ENCODE results near the gene SLC22A3.
A peak's percentile ranks its signal among the peaks of the same experiment; 100 is the strongest.
"Not testable (repeated sequence)": the region's sequence is repeated elsewhere in the genome, so short reads cannot be mapped to it uniquely, and the experiment has no call there.

Gene SLC22A3, protein sequence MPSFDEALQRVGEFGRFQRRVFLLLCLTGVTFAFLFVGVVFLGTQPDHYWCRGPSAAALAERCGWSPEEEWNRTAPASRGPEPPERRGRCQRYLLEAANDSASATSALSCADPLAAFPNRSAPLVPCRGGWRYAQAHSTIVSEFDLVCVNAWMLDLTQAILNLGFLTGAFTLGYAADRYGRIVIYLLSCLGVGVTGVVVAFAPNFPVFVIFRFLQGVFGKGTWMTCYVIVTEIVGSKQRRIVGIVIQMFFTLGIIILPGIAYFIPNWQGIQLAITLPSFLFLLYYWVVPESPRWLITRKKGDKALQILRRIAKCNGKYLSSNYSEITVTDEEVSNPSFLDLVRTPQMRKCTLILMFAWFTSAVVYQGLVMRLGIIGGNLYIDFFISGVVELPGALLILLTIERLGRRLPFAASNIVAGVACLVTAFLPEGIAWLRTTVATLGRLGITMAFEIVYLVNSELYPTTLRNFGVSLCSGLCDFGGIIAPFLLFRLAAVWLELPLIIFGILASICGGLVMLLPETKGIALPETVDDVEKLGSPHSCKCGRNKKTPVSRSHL

GRCh38 chr6:160348223-160349019 lies at the start of gene SLC22A3:
Gene SLC22A3 (plus strand): TSS chr6:160348378. CDS start chr6:160348420, 42 bp downstream.
- peak; percentile 57 for DNase-seq (ENCODE audit: low read depth)

GRCh38 chr6:160299559-160299958 lies 48.6 kb upstream of the SLC22A3 start:
- no peak for DNase-seq (ENCODE audit: low read depth)

DNA sequence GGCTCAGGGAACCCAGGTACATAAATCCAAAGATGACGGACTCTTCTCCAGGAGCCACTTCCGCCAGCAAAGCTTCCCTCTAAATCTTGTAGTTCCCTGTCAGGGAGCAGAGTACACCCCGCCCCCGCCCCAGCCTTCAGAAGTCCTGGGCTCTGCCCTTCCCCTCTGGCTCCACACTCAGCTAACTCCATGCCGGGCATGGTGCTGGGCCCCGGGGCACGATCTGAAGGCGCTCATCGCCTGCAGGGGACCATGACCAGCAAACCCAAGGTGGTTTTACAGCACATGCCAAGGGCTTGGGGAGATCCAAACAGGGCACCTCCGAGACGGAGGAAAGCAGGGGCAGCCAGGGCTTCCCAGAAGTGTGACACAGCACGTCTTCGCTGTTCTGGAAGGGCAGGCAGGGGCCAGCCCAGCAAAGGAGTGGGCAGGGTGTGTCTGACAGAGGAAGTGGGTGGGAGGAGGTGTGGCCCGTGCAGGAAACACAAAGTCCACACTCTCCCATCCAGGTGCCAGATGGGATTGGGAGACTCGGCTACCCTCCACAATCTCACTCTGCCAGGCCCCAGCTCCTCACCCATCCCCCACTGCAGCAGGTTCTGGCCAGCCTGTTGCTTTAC lies 48.0 kb upstream of the SLC22A3 start:
- no peak for DNase-seq (ENCODE audit: low read depth)

DNA sequence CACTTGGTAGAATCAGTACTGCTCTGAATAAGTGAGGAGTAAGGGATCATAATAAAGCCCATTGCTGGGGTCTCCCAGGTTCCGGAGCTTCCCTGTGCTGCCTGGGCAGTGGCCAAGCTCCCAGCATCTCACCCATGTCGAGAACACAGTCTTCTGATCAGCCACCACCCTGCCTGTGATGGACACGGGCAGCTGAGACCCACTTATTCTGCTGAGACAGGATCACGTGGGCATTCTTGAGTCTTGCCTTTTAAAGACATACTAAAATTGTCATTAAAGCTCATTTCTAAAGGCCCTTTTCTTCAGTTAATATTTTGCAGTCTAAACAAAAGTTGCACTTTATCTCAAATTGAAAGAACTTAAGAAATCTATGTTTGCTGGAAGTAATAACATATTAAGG lies 46.8 kb upstream of the SLC22A3 start:
- no peak for DNase-seq (ENCODE audit: low read depth)

DNA sequence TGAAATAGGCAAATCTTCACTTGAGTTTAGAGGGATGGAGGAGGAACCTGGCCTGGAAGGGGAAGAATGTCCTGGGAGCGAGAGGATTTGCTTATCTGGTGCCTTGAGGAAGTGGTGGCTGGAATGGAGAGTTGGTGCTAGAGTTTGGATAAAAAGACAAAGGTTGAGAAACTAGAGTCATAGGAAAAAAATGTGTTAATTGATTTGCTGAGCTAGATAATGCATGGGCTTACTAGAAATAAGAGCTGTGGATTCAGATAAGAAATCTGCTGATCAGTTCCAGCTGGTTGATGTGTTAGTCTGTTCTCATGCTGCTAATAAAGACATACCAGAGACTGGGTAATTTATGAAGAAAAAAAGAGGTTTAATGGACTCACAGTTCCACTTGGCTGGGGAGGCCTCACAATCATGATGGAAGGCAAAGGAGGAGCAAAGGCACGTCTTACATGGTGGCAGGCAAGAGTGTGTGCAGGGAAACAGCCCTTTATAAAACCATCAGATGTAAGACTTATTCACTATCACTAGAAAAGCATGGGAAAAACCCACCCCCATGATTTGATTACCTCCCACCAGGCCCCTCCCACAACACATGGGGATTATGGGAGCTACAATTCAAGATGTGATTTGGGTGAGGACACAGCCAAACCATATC lies 45.6 kb upstream of the SLC22A3 start:
- DNase-seq (ENCODE audit: low read depth) = not testable (repeated sequence)

- no peak for DNase-seq (ENCODE audit: low read depth)
Measured at GRCh38 chr6:160303806-160304205, 44.4 kb upstream of the SLC22A3 start.

- DNase-seq (ENCODE audit: low read depth) = no peak
Measured at GRCh38 chr6:160305926-160306713, 42.1 kb upstream of the SLC22A3 start.

GRCh38 chr6:160309718-160310117 lies 38.5 kb upstream of the SLC22A3 start:
- DNase-seq (ENCODE audit: low read depth) = no peak

DNA sequence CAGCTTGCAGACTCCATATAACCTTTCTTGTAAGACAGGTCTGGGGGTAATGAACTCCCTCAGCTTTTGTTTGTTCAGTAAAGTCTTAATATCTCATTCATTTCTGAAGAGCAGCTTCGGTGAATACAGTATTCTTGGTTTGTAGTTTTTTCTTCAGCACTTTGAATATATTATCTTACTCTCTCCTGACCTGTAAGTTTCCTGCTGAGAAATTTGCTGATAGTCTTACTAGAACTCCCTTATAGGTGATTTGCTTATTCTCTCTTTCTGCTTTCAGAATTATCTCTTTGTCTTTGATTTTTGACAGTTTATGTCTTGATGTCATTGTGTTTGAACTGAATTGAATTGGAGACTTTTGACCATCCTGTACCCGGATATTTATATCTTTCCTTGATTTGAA lies 35.3 kb upstream of the SLC22A3 start:
- no peak for DNase-seq (ENCODE audit: low read depth)

DNA sequence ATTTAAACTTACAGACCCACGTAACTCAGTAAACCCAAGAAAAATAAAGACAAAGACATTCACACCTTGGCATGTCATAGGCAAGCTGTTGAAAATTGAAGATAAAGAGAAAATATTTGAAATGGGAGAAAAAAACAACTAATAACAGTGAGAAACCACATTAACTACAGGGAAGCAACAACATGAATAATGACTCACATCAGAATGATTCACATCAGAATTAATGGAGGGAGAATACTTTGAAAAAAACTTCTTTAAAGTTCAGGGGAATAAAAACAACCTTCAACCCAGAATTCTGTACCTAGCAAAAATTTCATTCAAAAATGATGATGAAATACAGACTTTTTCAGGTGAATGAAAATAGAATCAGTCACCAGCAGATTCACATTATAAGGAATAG lies 32.9 kb upstream of the SLC22A3 start:
- DNase-seq (ENCODE audit: low read depth) = peak; percentile 56

DNA sequence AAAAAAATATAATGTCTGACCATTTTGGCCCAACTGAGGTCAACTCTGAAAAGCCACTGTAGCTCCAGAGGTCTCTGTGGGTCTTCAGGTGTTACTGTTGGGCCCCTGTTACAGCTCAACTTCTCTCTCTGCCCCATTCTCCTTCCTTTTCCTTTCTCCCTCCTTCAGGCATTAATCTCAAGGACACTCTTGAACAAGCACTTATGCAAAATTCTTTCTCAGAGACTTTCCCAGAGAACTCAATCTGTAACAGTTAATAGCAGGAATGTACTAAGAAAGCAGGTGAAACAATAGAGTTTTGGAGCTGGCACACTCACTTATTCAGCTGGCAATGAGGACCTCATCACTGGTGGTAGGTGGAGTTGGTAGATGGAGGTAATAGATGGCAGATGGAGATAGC lies 31.9 kb upstream of the SLC22A3 start:
- no peak for DNase-seq (ENCODE audit: low read depth)

DNA sequence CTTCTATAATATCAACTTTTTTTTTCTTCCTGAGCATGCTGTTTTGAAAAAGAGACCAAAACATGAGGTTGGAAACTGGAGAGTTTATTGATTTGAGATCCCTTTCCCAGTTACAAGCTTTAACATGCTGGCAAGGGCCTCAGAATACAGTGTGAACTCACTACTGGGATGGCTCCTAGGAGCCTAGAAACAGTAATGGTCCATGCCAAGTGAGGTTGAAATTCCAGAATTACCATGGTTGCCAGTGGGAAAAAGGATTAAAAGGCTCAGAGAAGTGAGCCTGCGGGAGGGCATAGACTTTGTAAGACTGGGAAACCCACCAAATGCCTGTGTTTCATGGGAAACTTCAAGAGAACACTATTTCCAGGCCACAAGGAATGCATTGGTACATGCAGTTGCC lies 28.9 kb upstream of the SLC22A3 start:
- DNase-seq (ENCODE audit: low read depth) = no peak

DNA sequence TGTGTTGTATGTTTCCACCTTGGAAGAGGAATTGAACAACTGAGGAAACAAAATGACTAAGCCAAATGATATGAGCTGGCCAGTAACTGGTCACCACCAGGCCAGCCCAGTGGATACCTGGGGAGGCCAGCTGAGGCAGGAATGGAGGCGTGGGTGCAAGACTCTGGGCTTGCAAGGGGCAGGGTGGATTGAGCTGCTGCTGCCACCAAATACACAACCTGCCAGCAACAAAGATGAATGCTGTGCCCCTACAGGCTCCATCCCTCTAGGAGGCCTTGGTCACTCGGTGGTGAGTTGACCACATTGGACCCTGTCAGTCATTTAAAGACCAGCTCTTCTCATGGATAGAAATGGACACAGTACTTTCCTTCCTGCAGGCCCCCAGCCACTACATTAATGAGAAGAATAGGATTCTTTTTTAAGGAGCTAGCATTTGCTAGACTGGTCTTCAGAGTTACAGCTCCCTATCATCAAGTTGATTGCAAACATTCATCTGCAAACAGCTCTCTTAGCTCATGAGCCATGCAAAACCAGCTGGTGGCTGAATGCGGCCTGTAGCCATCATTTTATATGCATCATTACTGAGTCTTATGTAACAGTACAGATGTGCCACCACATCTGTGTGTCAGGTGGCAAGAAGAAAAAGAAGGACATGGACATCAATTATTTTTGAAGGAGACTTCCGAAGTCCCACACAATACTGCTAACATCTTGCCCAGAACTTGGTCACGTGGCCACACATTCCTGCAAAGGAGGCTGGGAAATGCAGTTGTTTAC lies 26.3 kb upstream of the SLC22A3 start:
- DNase-seq (ENCODE audit: low read depth) = no peak

DNA sequence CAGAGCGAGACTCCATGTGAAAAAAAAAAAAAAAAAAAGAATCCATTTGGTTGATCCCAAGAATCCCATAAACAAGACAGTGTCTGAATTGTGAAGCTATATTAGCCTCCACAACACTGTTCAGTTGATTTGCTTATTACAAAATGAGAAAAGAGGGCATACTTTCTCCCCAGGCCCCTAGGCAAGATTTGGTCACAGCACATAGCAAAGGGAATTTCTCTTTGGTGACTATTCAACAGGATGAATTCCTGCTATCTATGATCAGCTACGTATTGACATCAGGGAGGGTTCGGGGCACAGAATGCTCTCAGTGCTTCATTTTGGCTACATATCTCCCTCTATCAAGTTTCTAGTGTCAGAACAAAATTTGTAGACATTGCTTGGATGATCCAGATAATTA lies 20.2 kb upstream of the SLC22A3 start:
- DNase-seq (ENCODE audit: low read depth) = peak; percentile 69

GRCh38 chr6:160328447-160328846 lies 19.7 kb upstream of the SLC22A3 start:
- no peak for DNase-seq (ENCODE audit: low read depth)

GRCh38 chr6:160329188-160329587 lies 19.0 kb upstream of the SLC22A3 start:
- no peak for DNase-seq (ENCODE audit: low read depth)

DNA sequence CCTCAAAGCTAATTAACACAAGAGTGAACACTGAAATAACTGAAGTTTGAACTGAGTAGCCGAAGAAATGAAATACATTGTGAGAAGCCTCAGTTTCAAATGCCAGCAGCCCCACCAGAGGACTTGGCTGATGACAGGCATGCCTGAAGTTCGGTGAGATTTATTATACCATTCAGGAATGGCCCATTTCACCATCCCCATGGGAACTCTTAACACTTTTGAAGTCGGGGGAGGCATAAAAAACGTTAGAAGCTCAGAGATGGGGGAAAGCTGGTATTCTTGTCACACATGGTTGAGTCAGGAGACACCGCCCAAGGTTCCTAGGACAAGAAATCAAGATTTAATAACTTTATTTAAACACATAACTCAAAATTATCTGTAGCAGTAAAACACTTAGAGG lies 17.6 kb upstream of the SLC22A3 start:
- no peak for DNase-seq (ENCODE audit: low read depth)

DNA sequence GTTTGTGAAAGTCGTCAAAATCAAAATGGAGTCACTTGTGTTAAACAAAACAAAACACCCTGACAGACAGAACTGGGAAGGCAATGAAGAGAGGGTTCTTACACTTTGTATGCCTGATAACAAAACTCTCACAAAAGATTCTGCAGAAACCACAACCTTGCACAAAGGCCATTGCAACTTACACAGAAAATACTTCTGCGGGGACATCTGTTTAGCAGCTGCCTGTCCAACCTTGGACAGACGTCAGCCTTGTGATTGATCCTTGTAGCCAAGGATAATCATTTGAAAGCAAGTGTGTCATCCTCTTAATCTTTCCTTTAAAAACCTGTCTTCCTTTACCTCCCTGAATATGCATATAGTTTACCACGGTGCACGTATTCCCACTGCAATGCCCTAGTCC lies 17.0 kb upstream of the SLC22A3 start:
- DNase-seq (ENCODE audit: low read depth) = no peak

DNA sequence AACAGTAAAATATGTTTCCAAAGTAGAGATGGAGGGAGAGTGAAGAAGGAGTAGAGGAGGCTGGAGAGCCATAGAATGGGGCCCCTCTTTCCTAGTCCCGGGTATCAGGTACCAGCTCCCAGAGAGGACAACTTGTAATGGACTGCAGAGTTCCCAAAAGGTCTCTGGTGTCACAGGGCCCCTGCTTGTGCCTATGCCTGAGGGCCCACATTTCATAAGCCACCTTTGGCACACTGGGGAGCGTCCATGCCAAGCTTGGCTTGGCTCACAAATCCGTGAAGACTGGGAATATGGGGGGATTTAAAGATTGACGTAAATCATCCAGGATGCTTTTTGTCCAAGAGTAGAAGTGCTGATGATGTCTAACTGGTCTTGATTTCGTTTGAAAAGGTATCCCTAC lies 16.4 kb upstream of the SLC22A3 start:
- no peak for DNase-seq (ENCODE audit: low read depth)

- no peak for DNase-seq (ENCODE audit: low read depth)
Measured at GRCh38 chr6:160333101-160333500, 15.1 kb upstream of the SLC22A3 start.

Data from ELR (cell line).